ENCODE measurements around the gene UNK. TPM values are rescaled to one million over a fixed set of nuclear protein-coding genes. Genes with fewer than 3 reads are reported as not detected.

UNK gene
- total RNA-seq, 1 experiment from 2014 or later, result 32.1 TPM

- TF ChIP-seq TCF7L2 (IDR thresholded peaks at IDR 0.05; ENCODE audit: low read depth, low read length), result no peak
- TF ChIP-seq, protein P1, sequence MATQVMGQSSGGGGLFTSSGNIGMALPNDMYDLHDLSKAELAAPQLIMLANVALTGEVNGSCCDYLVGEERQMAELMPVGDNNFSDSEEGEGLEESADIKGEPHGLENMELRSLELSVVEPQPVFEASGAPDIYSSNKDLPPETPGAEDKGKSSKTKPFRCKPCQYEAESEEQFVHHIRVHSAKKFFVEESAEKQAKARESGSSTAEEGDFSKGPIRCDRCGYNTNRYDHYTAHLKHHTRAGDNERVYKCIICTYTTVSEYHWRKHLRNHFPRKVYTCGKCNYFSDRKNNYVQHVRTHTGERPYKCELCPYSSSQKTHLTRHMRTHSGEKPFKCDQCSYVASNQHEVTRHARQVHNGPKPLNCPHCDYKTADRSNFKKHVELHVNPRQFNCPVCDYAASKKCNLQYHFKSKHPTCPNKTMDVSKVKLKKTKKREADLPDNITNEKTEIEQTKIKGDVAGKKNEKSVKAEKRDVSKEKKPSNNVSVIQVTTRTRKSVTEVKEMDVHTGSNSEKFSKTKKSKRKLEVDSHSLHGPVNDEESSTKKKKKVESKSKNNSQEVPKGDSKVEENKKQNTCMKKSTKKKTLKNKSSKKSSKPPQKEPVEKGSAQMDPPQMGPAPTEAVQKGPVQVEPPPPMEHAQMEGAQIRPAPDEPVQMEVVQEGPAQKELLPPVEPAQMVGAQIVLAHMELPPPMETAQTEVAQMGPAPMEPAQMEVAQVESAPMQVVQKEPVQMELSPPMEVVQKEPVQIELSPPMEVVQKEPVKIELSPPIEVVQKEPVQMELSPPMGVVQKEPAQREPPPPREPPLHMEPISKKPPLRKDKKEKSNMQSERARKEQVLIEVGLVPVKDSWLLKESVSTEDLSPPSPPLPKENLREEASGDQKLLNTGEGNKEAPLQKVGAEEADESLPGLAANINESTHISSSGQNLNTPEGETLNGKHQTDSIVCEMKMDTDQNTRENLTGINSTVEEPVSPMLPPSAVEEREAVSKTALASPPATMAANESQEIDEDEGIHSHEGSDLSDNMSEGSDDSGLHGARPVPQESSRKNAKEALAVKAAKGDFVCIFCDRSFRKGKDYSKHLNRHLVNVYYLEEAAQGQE (IDR thresholded peaks at IDR 0.05; ENCODE audit: insufficient read depth in 1 of 2, low read depth in 2 of 2, low read length in 1 of 2), result no peak
- no peak for TF ChIP-seq CTCF (IDR thresholded peaks at IDR 0.05)
- TF ChIP-seq POLR2AphosphoS5 (IDR thresholded peaks at IDR 0.05; ENCODE audit: low read depth, low read length), result no peak
- TF ChIP-seq SIN3A (IDR thresholded peaks at IDR 0.05; ENCODE audit: borderline replicate concordance, insufficient read depth, low read depth, low read length), result no peak
- H3K27me3 ChIP-seq (ENCODE audit: control insufficient read depth, insufficient read depth, low read length), result no peaks in the 10 kb centered on the region
Observed at GRCh38 chr17:75829747-75830146, 45.1 kb downstream of the UNK start.

GRCh38 chr17:75830164-75831031 lies 45.8 kb downstream of the UNK start:
- Histone ChIP-seq H3K27me3 (ENCODE audit: control insufficient read depth, insufficient read depth, low read length) (no peaks in the 10 kb centered on the region), H3K9me3 (ENCODE audit: control insufficient read depth, insufficient read depth, low read depth, low read length) (no peaks in the 10 kb centered on the region), H3K36me3 (ENCODE audit: control insufficient read depth, insufficient read depth, low read length) (no peaks in the 10 kb centered on the region), H3K4me3 (ENCODE audit: low read depth in 2 of 2, low read length in 2 of 2) (no peak overlapping the region), H3K27ac (ENCODE audit: low read length) (no peak overlapping the region), H3K4me1 (ENCODE audit: control insufficient read depth, insufficient read depth, low read length) (no peaks in the 10 kb centered on the region; the same call in 1 of the 2 replicates)
- ATAC-seq, result no peak
- CTCF ChIA-PET, result interaction anchor here (1.0 to 1.3 kb wide), 4 partner anchors 9 to 54 kb away, joined by 3 to 4 read pairs (median 3); a partner anchor contains a TSS
- DNase-seq (ENCODE audit: low read depth, low spot score), result no peak
- POLR2A ChIA-PET, result interaction anchor here (0.6 kb wide), 1 partner anchor 898 kb away, joined by 6 read pairs; no protein-coding TSS in a partner anchor
- intact Hi-C loops (cut with micrococcal nuclease; ENCODE audit: unreplicated experiment) (no loop called here), in situ Hi-C loops (cut with HindIII; ENCODE audit: low pct_unique_long_range_greater_than_20kb, low sequenced_read_pairs) (no loop called here)
- no TSS peak for BruUV-seq (replicated peaks)
- no peak for TF ChIP-seq TCF7L2 (IDR thresholded peaks at IDR 0.05; ENCODE audit: low read depth, low read length)
- TF ChIP-seq CTCF (IDR thresholded peaks at IDR 0.05), result peak; percentile 84; the same call in 1 of the 2 replicates
- TF ChIP-seq, protein P1 (IDR thresholded peaks at IDR 0.05; ENCODE audit: insufficient read depth in 1 of 2, low read depth in 2 of 2, low read length in 1 of 2), result 0 out of 4 replicates have a peak, but pooled peaks of 1 of the 2 experiments have one; percentile 9
- TF ChIP-seq SIN3A (IDR thresholded peaks at IDR 0.05; ENCODE audit: borderline replicate concordance, insufficient read depth, low read depth, low read length), result no peak
- no peak for TF ChIP-seq POLR2AphosphoS5 (IDR thresholded peaks at IDR 0.05; ENCODE audit: low read depth, low read length)

More at GRCh38 chr17:75829747-75830146, 45.1 kb downstream of the UNK start:
- BruUV-seq (replicated peaks), result no TSS peak
- Histone ChIP-seq H3K4me3 (ENCODE audit: low read depth in 2 of 2, low read length in 2 of 2) (no peak overlapping the region), H3K9me3 (ENCODE audit: control insufficient read depth, insufficient read depth, low read depth, low read length) (no peaks in the 10 kb centered on the region), H3K36me3 (ENCODE audit: control insufficient read depth, insufficient read depth, low read length) (no peaks in the 10 kb centered on the region), H3K27ac (ENCODE audit: low read length) (no peak overlapping the region), H3K4me1 (ENCODE audit: control insufficient read depth, insufficient read depth, low read length) (no peaks in the 10 kb centered on the region; the same call in 1 of the 2 replicates)
- ATAC-seq, result no peak
- intact Hi-C loops (cut with micrococcal nuclease; ENCODE audit: unreplicated experiment), result no loop called here
- DNase-seq (ENCODE audit: low read depth, low spot score), result no peak
- CTCF ChIA-PET, result interaction anchor here (0.6 to 1.3 kb wide), 5 partner anchors 9 to 54 kb away, joined by 3 to 4 read pairs (median 3); a partner anchor contains a TSS
- in situ Hi-C loops (cut with HindIII; ENCODE audit: low pct_unique_long_range_greater_than_20kb, low sequenced_read_pairs), result no loop called here
- POLR2A ChIA-PET, result interaction anchor here (0.6 kb wide), 1 partner anchor 899 kb away, joined by 6 read pairs; no protein-coding TSS in a partner anchor

Data from Panc1 (cell line).